ENCODE measurements around the gene UAP1L1. TPM values are rescaled to one million over a fixed set of nuclear protein-coding genes. Genes with fewer than 3 reads are reported as not detected.

UAP1L1 gene
- total RNA-seq, 2 experiments from 2014 or later = 43.9 to 44.1 TPM

GRCh38 chr9:137089232-137089947 is 12.1 kb downstream of the UAP1L1 start:
- no peak for DNase-seq
- ATAC-seq (ENCODE audit: low read depth) = no peak
- Mint-ChIP-seq H3K9me3 (no peaks in the 10 kb centered on the region), H3K27ac (no peak overlapping the region), H3K4me1 (peaks cover 24% of the 10 kb centered on the region), H3K4me3 (no peak overlapping the region), H3K27me3 (no peaks in the 10 kb centered on the region), H3K36me3 (peaks cover 14% of the 10 kb centered on the region)
- POLR2A ChIA-PET = interaction anchor here (1.4 kb wide), 2 partner anchors 19 to 100 kb away, joined by 3 to 6 read pairs; partner anchors contain the start of gene SAPCD2

- H3K4me1 Mint-ChIP-seq = peaks cover 16% of the 10 kb centered on the region
- POLR2A ChIA-PET = interaction anchor here (0.5 to 2.5 kb wide), 19 partner anchors 9 to 533 kb away, joined by 3 to 68 read pairs (median 8); partner anchors contain the start of genes ANAPC2, DPP7, MAN1B1 and RNF208
- peak overlapping the region; percentile 96 for H3K27ac Mint-ChIP-seq
- ATAC-seq (ENCODE audit: low read depth) (peak; percentile 99), DNase-seq (peak; percentile 87)
- H3K9me3 Mint-ChIP-seq = no peaks in the 10 kb centered on the region
- peak overlapping the region; percentile 85 for H3K4me3 Mint-ChIP-seq
- no peaks in the 10 kb centered on the region for H3K27me3 Mint-ChIP-seq
- H3K36me3 Mint-ChIP-seq = peaks cover 27% of the 10 kb centered on the region
Observed at GRCh38 chr9:137095664-137096517, 18.6 kb downstream of the UAP1L1 start.

- POLR2A ChIA-PET = interaction anchor here (0.6 to 2.5 kb wide), 8 partner anchors 10 to 144 kb away, joined by 3 to 68 read pairs (median 14); partner anchors contain the start of genes DPP7, MAN1B1, RNF208 and RNF224
- H3K9me3 Mint-ChIP-seq = peaks cover 4% of the 10 kb centered on the region
- H3K27ac Mint-ChIP-seq = peak overlapping the region; percentile 96
- no peak for DNase-seq
- H3K36me3 Mint-ChIP-seq = peaks cover 25% of the 10 kb centered on the region
- no peaks in the 10 kb centered on the region for H3K27me3 Mint-ChIP-seq
- peaks cover 13% of the 10 kb centered on the region for H3K4me1 Mint-ChIP-seq
- H3K4me3 Mint-ChIP-seq = no peak overlapping the region
- ATAC-seq (ENCODE audit: low read depth) = no peak
Observed at GRCh38 chr9:137096785-137097546, 19.6 kb downstream of the UAP1L1 start.

GRCh38 chr9:137097761-137098462 is 20.6 kb downstream of the UAP1L1 start:
- H3K4me1 Mint-ChIP-seq = peaks cover 13% of the 10 kb centered on the region
- ATAC-seq (ENCODE audit: low read depth) (no peak), DNase-seq (no peak)
- POLR2A ChIA-PET = interaction anchor here (2.5 kb wide), 1 partner anchor 16 kb away, joined by 28 read pairs; the partner anchor contains the start of gene DPP7
- H3K36me3 Mint-ChIP-seq = peaks cover 24% of the 10 kb centered on the region
- H3K9me3 Mint-ChIP-seq = peaks cover 4% of the 10 kb centered on the region
- H3K27ac Mint-ChIP-seq = no peak overlapping the region
- H3K27me3 Mint-ChIP-seq = no peaks in the 10 kb centered on the region
- H3K4me3 Mint-ChIP-seq = no peak overlapping the region

GRCh38 chr9:137099231-137099630 is 21.9 kb downstream of the UAP1L1 start:
- Mint-ChIP-seq H3K27ac (no peak overlapping the region), H3K4me1 (peaks cover 12% of the 10 kb centered on the region), H3K27me3 (no peaks in the 10 kb centered on the region), H3K9me3 (peaks cover 6% of the 10 kb centered on the region), H3K4me3 (no peak overlapping the region), H3K36me3 (peaks cover 22% of the 10 kb centered on the region)
- DNase-seq (no peak), ATAC-seq (ENCODE audit: low read depth) (no peak)
- POLR2A ChIA-PET = no interaction called here

GRCh38 chr9:137103206-137103999 is 26.1 kb downstream of the UAP1L1 start:
- POLR2A ChIA-PET = no interaction called here
- H3K4me1 Mint-ChIP-seq = no peaks in the 10 kb centered on the region
- H3K4me3 Mint-ChIP-seq = no peak overlapping the region
- H3K36me3 Mint-ChIP-seq = peaks cover 18% of the 10 kb centered on the region
- ATAC-seq (ENCODE audit: low read depth) = no peak
- H3K27me3 Mint-ChIP-seq = no peaks in the 10 kb centered on the region
- no peak for DNase-seq
- no peak overlapping the region for H3K27ac Mint-ChIP-seq
- H3K9me3 Mint-ChIP-seq = peaks cover 6% of the 10 kb centered on the region

- ATAC-seq (ENCODE audit: low read depth) (no peak), DNase-seq (no peak)
- POLR2A ChIA-PET = interaction anchor here (0.8 kb wide), 1 partner anchor 10 kb away, joined by 3 read pairs; no protein-coding TSS in a partner anchor
- Mint-ChIP-seq H3K9me3 (peaks cover 6% of the 10 kb centered on the region), H3K27ac (no peak overlapping the region), H3K27me3 (no peaks in the 10 kb centered on the region), H3K4me3 (no peak overlapping the region), H3K4me1 (no peaks in the 10 kb centered on the region), H3K36me3 (peaks cover 7% of the 10 kb centered on the region)
Observed at GRCh38 chr9:137105814-137106661, 28.7 kb downstream of the UAP1L1 start.

GRCh38 chr9:137106662-137107250 is 29.4 kb downstream of the UAP1L1 start:
- H3K9me3 Mint-ChIP-seq = peaks cover 1% of the 10 kb centered on the region
- no peaks in the 10 kb centered on the region for H3K4me1 Mint-ChIP-seq
- H3K27ac Mint-ChIP-seq = no peak overlapping the region
- ATAC-seq (ENCODE audit: low read depth) (no peak), DNase-seq (no peak)
- no peak overlapping the region for H3K4me3 Mint-ChIP-seq
- no peaks in the 10 kb centered on the region for H3K27me3 Mint-ChIP-seq
- POLR2A ChIA-PET = interaction anchor here (1.6 kb wide), 1 partner anchor 11 kb away, joined by 7 read pairs; no protein-coding TSS in a partner anchor
- H3K36me3 Mint-ChIP-seq = peaks cover 7% of the 10 kb centered on the region

GRCh38 chr9:137107312-137107921 is 30.1 kb downstream of the UAP1L1 start:
- DNase-seq (no peak), ATAC-seq (ENCODE audit: low read depth) (no peak)
- Mint-ChIP-seq H3K27ac (no peak overlapping the region), H3K4me1 (no peaks in the 10 kb centered on the region), H3K4me3 (no peak overlapping the region), H3K27me3 (no peaks in the 10 kb centered on the region), H3K36me3 (peaks cover 7% of the 10 kb centered on the region), H3K9me3 (peaks cover 1% of the 10 kb centered on the region)
- POLR2A ChIA-PET = interaction anchor here (1.6 kb wide), 2 partner anchors 12 to 21 kb away, joined by 4 to 7 read pairs; partner anchors contain the start of gene MAN1B1

GRCh38 chr9:137107982-137108381 is 30.7 kb downstream of the UAP1L1 start:
- ATAC-seq (ENCODE audit: low read depth) (no peak), DNase-seq (no peak)
- no peaks in the 10 kb centered on the region for H3K4me1 Mint-ChIP-seq
- no peaks in the 10 kb centered on the region for H3K27me3 Mint-ChIP-seq
- no peak overlapping the region for H3K4me3 Mint-ChIP-seq
- H3K27ac Mint-ChIP-seq = no peak overlapping the region
- H3K36me3 Mint-ChIP-seq = peaks cover 7% of the 10 kb centered on the region
- H3K9me3 Mint-ChIP-seq = peaks cover 1% of the 10 kb centered on the region
- POLR2A ChIA-PET = interaction anchor here (1.6 kb wide), 2 partner anchors 12 to 21 kb away, joined by 4 to 7 read pairs; partner anchors contain the start of gene MAN1B1

Measured in activated naive CD8-positive, alpha-beta T cell treated with anti-CD3 and anti-CD28 coated beads, Interleukin-2, amount 10 ng/mL, durations not matched to agents 7 days and 5 days (primary cell).